ENCODE results near the gene EEF1AKMT4.

GRCh38 chr3:184242297-184242685 is 7.2 kb upstream of the EEF1AKMT4 start:
- TF ChIP-seq CTCF (IDR thresholded peaks at IDR 0.05): no peak
- no peak for TF ChIP-seq POLR2A (IDR thresholded peaks at IDR 0.05)
